Mesenchymal stem cell (in vitro differentiated cells and primary cell): ENCODE results near the gene AP4B1.

Source experiments
- DNase-seq: peaks from one replicate; pipeline ENCODE4 v3.0.0-alpha.2; 2013
- H2AFZ ChIP-seq: one replicate; pipeline ENCODE4 v1.6.1; 2013; ENCODE audit warnings: low read depth, mild to moderate bottlenecking, control low read depth, inconsistent platforms, low read length, moderate library complexity
- H2AK5ac ChIP-seq: 2 replicates; pipeline ENCODE4 v1.6.1; 2013; ENCODE audit warnings: low read length, moderate library complexity, mild to moderate bottlenecking, inconsistent platforms; ENCODE audit not compliant: severe bottlenecking
- H2BK120ac ChIP-seq: one replicate; pipeline ENCODE4 v1.6.1; 2013; ENCODE audit warnings: low read depth, mild to moderate bottlenecking, inconsistent platforms, low read length, moderate library complexity
- H2BK12ac ChIP-seq, 2 experiments: one replicate each; pipeline ENCODE4 v1.6.1; 2013; ENCODE audit warnings: inconsistent platforms in 2 of 2, low read length in 2 of 2, mild to moderate bottlenecking in 2 of 2, moderate library complexity in 2 of 2, control low read depth in 1 of 2
- H2BK15ac ChIP-seq: one replicate; pipeline ENCODE4 v1.6.1; 2013; ENCODE audit warnings: mild to moderate bottlenecking, low read depth, inconsistent platforms; ENCODE audit not compliant: poor library complexity, severe bottlenecking
- H2BK5ac ChIP-seq: 2 replicates; pipeline ENCODE4 v1.6.1; 2013; ENCODE audit warnings: low read depth, mild to moderate bottlenecking, low read length, control low read depth, inconsistent platforms; ENCODE audit not compliant: poor library complexity, severe bottlenecking
- H3K14ac ChIP-seq, 2 experiments: one replicate each; pipeline ENCODE4 v1.6.1; 2013; ENCODE audit warnings: inconsistent platforms in 2 of 2, low read length in 2 of 2, control low read depth in 1 of 2, mild to moderate bottlenecking in 1 of 2, moderate library complexity in 1 of 2
- H3K18ac ChIP-seq, 2 experiments: one replicate each; pipeline ENCODE4 v1.6.1; 2013; ENCODE audit warnings: inconsistent platforms in 2 of 2, low read length in 2 of 2, control low read depth in 1 of 2, low read depth in 1 of 2, mild to moderate bottlenecking in 1 of 2
- H3K23ac ChIP-seq, 2 experiments: one replicate each; pipeline ENCODE4 v1.6.1; 2013; ENCODE audit warnings: inconsistent platforms in 2 of 2, low read length in 2 of 2, mild to moderate bottlenecking in 2 of 2, moderate library complexity in 2 of 2, control low read depth in 1 of 2
- H3K27ac ChIP-seq: 2 replicates; pipeline ENCODE4 v1.5.1; 2013; ENCODE audit warnings: mild to moderate bottlenecking, moderate library complexity, low read length, control low read depth, inconsistent platforms; ENCODE audit not compliant: poor library complexity, severe bottlenecking
- H3K27me3 ChIP-seq, 2 experiments: 2 replicates each; pipeline versions ENCODE4 v1.6.1 to v1.7.0; 2013; ENCODE audit warnings: low read length in 2 of 2, mild to moderate bottlenecking in 2 of 2, moderate library complexity in 2 of 2, control low read depth in 1 of 2, inconsistent platforms in 1 of 2; ENCODE audit not compliant: control insufficient read depth in 1 of 2, insufficient read depth in 1 of 2
- H3K36me3 ChIP-seq, 2 experiments: 2 replicates each; pipeline versions ENCODE4 v1.6.1 to v1.7.0; 2013; ENCODE audit warnings: low read length in 2 of 2, control low read depth in 1 of 2, inconsistent platforms in 1 of 2, low read depth in 1 of 2, mild to moderate bottlenecking in 1 of 2; ENCODE audit not compliant: insufficient read depth in 2 of 2, control insufficient read depth in 1 of 2
- H3K4ac ChIP-seq, 2 experiments: one replicate each; pipeline ENCODE4 v1.6.1; 2013; ENCODE audit warnings: inconsistent platforms in 2 of 2, low read length in 2 of 2, mild to moderate bottlenecking in 2 of 2, moderate library complexity in 2 of 2, control low read depth in 1 of 2, low read depth in 1 of 2
- H3K4me1 ChIP-seq: 2 replicates; pipeline ENCODE4 v1.6.1; 2013; ENCODE audit warnings: low read depth, low read length, control low read depth; ENCODE audit not compliant: control insufficient read depth, insufficient read depth
- H3K4me2 ChIP-seq: 2 replicates; pipeline ENCODE4 v1.6.1; 2013; ENCODE audit warnings: low read length, mild to moderate bottlenecking, inconsistent platforms; ENCODE audit not compliant: poor library complexity, severe bottlenecking
- H3K4me3 ChIP-seq, 2 experiments: 2 replicates each; pipeline versions ENCODE4 v1.5.1 to v1.7.0; 2013; ENCODE audit warnings: low read length in 2 of 2, mild to moderate bottlenecking in 2 of 2, control low read depth in 1 of 2, low read depth in 1 of 2; ENCODE audit not compliant: insufficient read depth in 1 of 2
- H3K79me1 ChIP-seq: replicated peaks from 2 replicates; pipeline ENCODE4 v1.6.1; 2013; ENCODE audit warnings: mild to moderate bottlenecking, control low read depth, low read length, inconsistent platforms; ENCODE audit not compliant: poor library complexity, severe bottlenecking
- H3K9ac ChIP-seq: 2 replicates; pipeline ENCODE4 v1.7.0; 2013; ENCODE audit warnings: mild to moderate bottlenecking, low read length, moderate library complexity
- H3K9me3 ChIP-seq: 2 replicates; pipeline ENCODE4 v1.7.0; 2013; ENCODE audit warnings: mild to moderate bottlenecking, low read length; ENCODE audit not compliant: control insufficient read depth
- H4K8ac ChIP-seq: one replicate; pipeline ENCODE4 v1.6.1; 2013; ENCODE audit warnings: inconsistent platforms, mild to moderate bottlenecking, low read length, moderate library complexity
- H4K91ac ChIP-seq: one replicate; pipeline ENCODE4 v1.6.1; 2013; ENCODE audit warnings: mild to moderate bottlenecking, low read length, inconsistent platforms
- WGBS: methylation state at CpG from one replicate; pipeline ENCODE4 v1.1.7; 2013; ENCODE audit warnings: mixed read lengths; 5-methylcytosine and 5-hydroxymethylcytosine counted together

Gene AP4B1

DNA sequence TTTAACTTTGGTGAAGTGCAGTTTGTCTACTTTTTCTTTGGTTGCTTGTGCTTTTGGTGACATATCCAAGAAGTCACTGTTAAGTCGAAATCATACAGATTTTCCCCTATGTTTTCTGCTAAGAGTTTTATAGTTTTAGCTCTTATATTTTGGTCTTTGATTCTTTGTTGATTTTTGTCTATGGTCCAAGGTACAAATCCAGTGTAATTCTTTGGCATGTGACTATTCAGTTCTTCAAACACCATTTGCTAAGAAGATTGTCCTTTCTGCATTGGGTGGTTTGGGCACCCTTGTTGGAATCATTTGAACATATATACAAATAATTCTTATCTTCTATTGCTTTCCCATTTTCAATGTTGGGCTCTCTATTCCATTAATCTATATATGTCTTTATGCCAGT lies 40.7 kb upstream of the AP4B1 start:
- no peak overlapping the region for H4K8ac ChIP-seq
- H2BK120ac ChIP-seq = no peak overlapping the region
- H3K4ac ChIP-seq = no peak overlapping the region
- no CpG with 5 or more reads among the region's 1 CpG for WGBS
- no peak overlapping the region for H3K18ac ChIP-seq
- no peak overlapping the region for H3K14ac ChIP-seq
- H3K79me1 ChIP-seq = peaks cover 17% of the 10 kb centered on the region
- no peak overlapping the region for H2BK5ac ChIP-seq
- no peak overlapping the region for H2BK15ac ChIP-seq
- H2AK5ac ChIP-seq = no peak overlapping the region
- peaks cover 17 to 35% of the 10 kb centered on the region in 2 experiments for H3K36me3 ChIP-seq
- no peak overlapping the region for H3K4me3 ChIP-seq
- H3K4me1 ChIP-seq = no peaks in the 10 kb centered on the region
- no peak overlapping the region for H3K23ac ChIP-seq
- no peak overlapping the region for H2AFZ ChIP-seq
- no peaks in the 10 kb centered on the region for H3K27me3 ChIP-seq
- DNase-seq = no peak
- H3K9ac ChIP-seq = no peak overlapping the region
- no peak overlapping the region for H3K4me2 ChIP-seq
- no peak overlapping the region for H2BK12ac ChIP-seq
- no peak overlapping the region for H4K91ac ChIP-seq
- no peak overlapping the region for H3K27ac ChIP-seq
- no peaks in the 10 kb centered on the region for H3K9me3 ChIP-seq

DNA sequence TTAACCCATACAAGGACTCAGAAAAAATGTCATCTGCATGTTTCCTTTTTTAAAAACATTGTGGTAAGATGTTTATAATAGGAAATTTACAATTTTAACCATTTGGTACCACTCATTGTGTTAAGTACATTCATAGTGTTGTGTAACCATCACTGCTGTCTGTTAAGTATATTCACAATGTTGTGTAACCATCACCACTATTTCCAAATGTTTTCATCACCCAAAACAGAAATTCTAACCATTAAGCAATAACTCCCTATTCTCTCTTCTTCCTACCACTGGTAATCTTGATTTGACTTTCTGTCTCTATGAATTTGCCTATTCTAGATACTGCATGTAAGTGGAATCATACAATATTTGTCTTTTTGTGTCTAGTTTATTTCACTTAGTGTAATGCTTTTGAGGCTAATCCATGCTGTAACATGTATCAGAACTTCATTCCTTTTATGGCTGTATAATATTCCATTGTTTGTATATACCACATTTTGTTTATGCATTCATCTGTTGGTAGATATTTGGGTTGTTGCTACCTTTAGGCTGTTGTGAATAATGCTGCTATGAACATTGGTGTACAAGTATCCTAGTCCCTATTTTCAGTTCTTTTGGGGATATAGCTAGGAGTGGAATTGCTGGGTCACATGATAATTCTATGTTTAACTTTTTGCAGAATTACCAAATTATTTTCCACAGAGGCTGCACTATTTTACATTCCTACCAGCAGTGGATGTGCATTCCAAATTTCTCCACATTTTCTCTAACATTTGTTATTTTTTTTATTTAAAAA lies 38.6 kb upstream of the AP4B1 start:
- peak; percentile 69 for DNase-seq
- no peaks in the 10 kb centered on the region for H3K27me3 ChIP-seq

DNA sequence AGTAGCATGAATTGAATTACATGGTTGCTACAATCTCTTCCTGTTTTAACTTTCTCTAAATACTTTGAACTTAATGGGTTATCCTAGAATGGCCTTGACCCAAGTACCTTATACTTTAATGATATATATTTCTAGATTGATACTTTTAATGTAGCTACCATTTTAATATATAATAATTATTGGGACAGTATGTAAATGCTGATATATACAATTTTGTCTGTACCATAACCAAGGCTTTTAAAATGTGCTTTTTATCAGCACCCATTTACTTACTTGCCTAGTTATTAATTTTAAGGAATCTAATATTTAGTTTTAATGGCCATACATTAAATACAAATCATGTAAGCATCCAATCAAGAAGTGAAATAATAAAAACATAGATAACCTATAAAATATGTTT lies 37.9 kb upstream of the AP4B1 start:
- Histone ChIP-seq H2BK120ac (no peak overlapping the region), H3K36me3 (peaks cover 19 to 36% of the 10 kb centered on the region in 2 experiments), H3K9me3 (no peaks in the 10 kb centered on the region), H3K4ac (no peak overlapping the region), H2BK12ac (no peak overlapping the region), H3K27me3 (no peaks in the 10 kb centered on the region), H2AK5ac (no peak overlapping the region), H3K79me1 (peaks cover 22% of the 10 kb centered on the region), H4K8ac (no peak overlapping the region), H2AFZ (no peak overlapping the region), H3K23ac (no peak overlapping the region), H3K14ac (no peak overlapping the region), H4K91ac (no peak overlapping the region), H2BK5ac (no peak overlapping the region), H2BK15ac (no peak overlapping the region), H3K4me3 (no peak overlapping the region), H3K18ac (no peak overlapping the region), H3K9ac (no peak overlapping the region), H3K4me2 (no peak overlapping the region), H3K4me1 (peaks cover 1% of the 10 kb centered on the region), H3K27ac (no peak overlapping the region)
- no peak for DNase-seq

More for the DNA sequence above, 38.6 kb upstream of the AP4B1 start:
- H3K4me1 ChIP-seq = no peaks in the 10 kb centered on the region
- no peak overlapping the region for H4K8ac ChIP-seq
- H2AFZ ChIP-seq = no peak overlapping the region
- H3K36me3 ChIP-seq = peaks cover 19 to 36% of the 10 kb centered on the region in 2 experiments
- no peak overlapping the region for H2BK12ac ChIP-seq
- no peak overlapping the region for H2BK120ac ChIP-seq
- no peak overlapping the region for H3K27ac ChIP-seq
- H3K79me1 ChIP-seq = peaks cover 19% of the 10 kb centered on the region
- H2BK5ac ChIP-seq = no peak overlapping the region
- H2AK5ac ChIP-seq = no peak overlapping the region
- no peak overlapping the region for H2BK15ac ChIP-seq
- no peak overlapping the region for H3K4me2 ChIP-seq
- no peak overlapping the region for H3K14ac ChIP-seq
- H3K9me3 ChIP-seq = no peaks in the 10 kb centered on the region
- H3K4me3 ChIP-seq = no peak overlapping the region
- H3K9ac ChIP-seq = no peak overlapping the region
- H3K4ac ChIP-seq = no peak overlapping the region
- no peak overlapping the region for H3K18ac ChIP-seq
- no peak overlapping the region for H4K91ac ChIP-seq
- no peak overlapping the region for H3K23ac ChIP-seq

DNA sequence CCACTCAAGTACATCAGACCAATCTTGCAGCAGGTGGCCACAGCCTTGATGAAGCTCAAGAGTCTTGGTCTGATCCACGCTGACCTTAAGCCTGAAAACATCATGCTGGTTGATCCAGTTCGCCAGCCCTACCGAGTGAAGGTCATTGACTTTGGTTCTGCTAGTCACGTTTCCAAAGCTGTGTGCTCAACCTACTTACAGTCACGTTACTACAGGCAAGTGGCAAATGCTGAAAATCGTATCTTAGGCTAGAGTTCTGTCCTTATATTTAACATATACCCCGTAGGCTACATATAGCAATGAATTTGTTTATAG lies 36.6 kb upstream of the AP4B1 start:
- no peak overlapping the region for H2AFZ ChIP-seq
- over 99% methylated on average over 4 of the region's 7 CpGs for WGBS
- no peak overlapping the region for H3K9ac ChIP-seq

More for the DNA sequence above, 36.6 kb upstream of the AP4B1 start:
- DNase-seq = no peak
- H3K23ac ChIP-seq = no peak overlapping the region
- H3K4ac ChIP-seq = no peak overlapping the region
- no peak overlapping the region for H2BK15ac ChIP-seq
- peaks cover 19 to 36% of the 10 kb centered on the region in 2 experiments for H3K36me3 ChIP-seq
- H3K27me3 ChIP-seq = no peaks in the 10 kb centered on the region
- no peak overlapping the region for H2BK5ac ChIP-seq
- H3K4me3 ChIP-seq = no peak overlapping the region
- H2BK120ac ChIP-seq = no peak overlapping the region
- no peak overlapping the region for H2BK12ac ChIP-seq
- no peak overlapping the region for H3K18ac ChIP-seq
- peaks cover 20% of the 10 kb centered on the region for H3K79me1 ChIP-seq
- H2AK5ac ChIP-seq = no peak overlapping the region
- no peak overlapping the region for H4K8ac ChIP-seq
- no peak overlapping the region for H3K27ac ChIP-seq
- peaks cover 1% of the 10 kb centered on the region for H3K4me1 ChIP-seq
- H3K9me3 ChIP-seq = no peaks in the 10 kb centered on the region
- H4K91ac ChIP-seq = no peak overlapping the region
- no peak overlapping the region for H3K14ac ChIP-seq
- no peak overlapping the region for H3K4me2 ChIP-seq
